Natural killer cell treated with Interleukin-12 subunit alpha and Interleukin-12 subunit beta and Interleukin-15 and Interleukin-18, amount 100 ng/mL, for 72 hours (primary cell): Measurements from ENCODE around the gene CYREN. TPM values are rescaled to one million over a fixed set of nuclear protein-coding genes. Genes with fewer than 3 reads are reported as not detected.
"Not testable (repeated sequence)": the region's sequence is repeated elsewhere in the genome, so short reads cannot be mapped to it uniquely, and the experiment has no call there.

Source experiments
- ATAC-seq, 2 donors: fragments of 150-1000 bp; cut with Tn5 transposase in 1 of 2; sonication (Bioruptor Pico), chemical (Tn5 transposase) in 1 of 2; 2 replicates each; pipeline ENCODE4 v1.10.0; 2021
- DNase-seq: peaks from one replicate; pipeline ENCODE4 v3.0.0; 2022; ENCODE audit warnings: low spot score
- H3K27ac Mint-ChIP-seq, 2 donors: 1 replicate in 1 of 2; 2 replicates in 1 of 2; pipeline ENCODE4 v1.8.0; 2022; ENCODE audit warnings: mixed read lengths in 2 of 2, mild to moderate bottlenecking in 1 of 2, moderate library complexity in 1 of 2
- H3K27me3 Mint-ChIP-seq, 2 donors: 1 replicate in 1 of 2; 2 replicates in 1 of 2; pipeline ENCODE4 v1.8.0; 2022; ENCODE audit warnings: mixed read lengths in 2 of 2
- H3K36me3 Mint-ChIP-seq: one replicate; pipeline ENCODE4 v1.8.0; 2022; ENCODE audit warnings: mixed read lengths
- H3K4me1 Mint-ChIP-seq, 2 donors: 1 replicate in 1 of 2; 2 replicates in 1 of 2; pipeline ENCODE4 v1.8.0; 2022; ENCODE audit warnings: low read depth in 2 of 2, mixed read lengths in 2 of 2, mild to moderate bottlenecking in 1 of 2
- H3K4me3 Mint-ChIP-seq: one replicate; pipeline ENCODE4 v1.8.0; 2022; ENCODE audit warnings: mixed read lengths
- H3K9me3 Mint-ChIP-seq: 2 replicates; pipeline ENCODE4 v1.8.0; 2022; ENCODE audit warnings: mixed read lengths
- total RNA-seq, 2 donors: library from RNA; stranded (reverse); gene quantifications; one replicate each; pipeline ENCODE4 v1.2.3, GENCODE V29; 2022

Gene CYREN
- total RNA-seq, 2 donors from 2014 or later, result 47.2 to 68.5 TPM

DNA sequence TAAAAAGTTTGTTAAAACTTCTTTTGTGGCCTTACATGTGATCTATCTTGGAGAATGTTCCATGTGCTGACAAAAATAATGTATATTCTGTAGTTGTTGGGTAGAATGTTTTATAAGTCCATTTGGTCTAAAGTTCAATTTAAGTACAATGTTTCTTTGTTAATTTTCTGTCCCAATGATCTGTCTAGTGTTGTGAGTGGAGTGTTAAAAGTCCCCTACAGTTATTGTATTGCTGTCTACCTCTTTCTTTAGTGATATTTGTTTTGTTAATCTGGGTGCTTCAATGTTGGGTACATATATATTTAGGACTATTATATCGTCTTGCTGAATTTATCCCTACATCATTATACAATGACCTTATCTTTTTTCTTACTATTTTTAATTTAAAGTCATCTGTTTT lies 15.8 kb downstream of the CYREN start:
- DNase-seq, result no peak
- H3K36me3 Mint-ChIP-seq, result peaks cover 57% of the 10 kb centered on the region
- H3K27me3 Mint-ChIP-seq, result no peaks in the 10 kb centered on the region
- H3K27ac Mint-ChIP-seq, result no peak overlapping the region
- no peak for ATAC-seq
- peaks cover 50 to 70% of the 10 kb centered on the region in 2 donors for H3K4me1 Mint-ChIP-seq
- H3K9me3 Mint-ChIP-seq, result peaks cover 32% of the 10 kb centered on the region
- no peak overlapping the region for H3K4me3 Mint-ChIP-seq

DNA sequence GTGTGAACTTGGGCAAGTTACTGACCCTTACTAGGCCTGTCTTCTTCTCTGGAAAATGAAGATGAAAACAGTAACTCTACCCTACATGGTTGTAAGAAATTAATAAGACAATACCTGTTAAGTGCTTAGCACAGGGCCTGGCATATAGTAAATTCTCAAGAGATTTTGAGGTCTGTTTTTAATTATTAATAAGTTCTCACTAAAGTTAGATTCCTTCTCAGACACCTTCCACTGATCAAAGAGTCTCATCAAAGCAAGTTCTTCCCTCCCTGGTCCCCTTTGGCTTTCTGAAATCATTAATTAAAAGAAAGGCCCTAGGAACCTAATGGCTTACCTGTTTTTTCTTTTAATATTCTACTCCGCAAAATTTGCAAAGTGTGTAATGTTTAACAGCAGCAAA lies 18.1 kb downstream of the CYREN start:
- Mint-ChIP-seq H3K36me3 (peaks cover 50% of the 10 kb centered on the region), H3K27me3 (no peaks in the 10 kb centered on the region), H3K9me3 (peaks cover 29% of the 10 kb centered on the region), H3K4me3 (no peak overlapping the region), H3K27ac (no peak overlapping the region), H3K4me1 (peaks cover 59 to 75% of the 10 kb centered on the region in 2 donors)
- no peak for DNase-seq
- ATAC-seq, result no peak

DNA sequence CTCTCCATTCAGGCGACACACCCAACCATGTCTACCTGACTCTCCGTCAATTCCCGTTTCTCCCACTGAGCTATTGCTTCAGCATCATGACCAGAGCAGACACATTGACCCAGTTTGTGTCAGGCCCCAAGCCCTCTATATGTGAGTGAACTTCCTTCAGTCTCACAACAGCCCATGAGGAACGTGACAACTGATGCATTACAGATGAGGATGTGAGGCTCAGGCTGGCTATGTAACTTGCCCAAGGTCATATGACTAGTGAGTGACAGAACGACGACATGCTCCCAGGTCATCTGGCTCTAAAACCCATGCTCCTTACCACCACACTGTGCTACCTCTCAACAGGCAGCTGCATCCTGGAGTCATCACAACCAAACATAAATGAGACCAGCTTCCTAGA lies 19.0 kb downstream of the CYREN start:
- peaks cover 43% of the 10 kb centered on the region for H3K36me3 Mint-ChIP-seq
- peak overlapping the region; percentile 81 for H3K4me3 Mint-ChIP-seq
- peaks cover 23% of the 10 kb centered on the region for H3K9me3 Mint-ChIP-seq
- ATAC-seq (no peak), DNase-seq (no peak)
- H3K4me1 Mint-ChIP-seq, result peaks cover 57 to 75% of the 10 kb centered on the region in 2 donors
- H3K27me3 Mint-ChIP-seq, result no peaks in the 10 kb centered on the region
- peak overlapping the region; percentile 85 to 99 for H3K27ac Mint-ChIP-seq

DNA sequence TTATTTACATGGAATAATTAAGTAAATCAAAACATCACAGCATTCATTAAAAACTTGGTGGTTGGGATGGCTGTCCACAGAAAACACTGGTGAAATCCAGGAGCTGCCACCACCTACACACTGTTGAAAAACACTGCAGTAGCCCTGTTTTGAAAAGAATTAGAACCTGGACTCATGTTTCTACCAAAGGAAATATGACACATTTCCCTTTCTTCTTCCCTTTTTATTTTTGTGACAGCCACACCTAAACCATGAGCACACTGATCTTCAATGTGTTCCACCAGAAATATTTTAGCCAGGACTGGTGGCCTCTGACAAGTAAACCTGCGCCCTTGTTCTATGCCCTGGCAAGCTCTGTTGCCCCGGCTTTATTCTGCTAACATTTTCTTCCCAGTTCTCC lies 19.4 kb downstream of the CYREN start:
- DNase-seq (no peak), ATAC-seq (no peak)
- Mint-ChIP-seq H3K36me3 (peaks cover 38% of the 10 kb centered on the region), H3K9me3 (peaks cover 19% of the 10 kb centered on the region), H3K27me3 (no peaks in the 10 kb centered on the region), H3K4me1 (peaks cover 58 to 75% of the 10 kb centered on the region in 2 donors), H3K4me3 (peak overlapping the region; percentile 81), H3K27ac (peak overlapping the region; percentile 85 to 99)

DNA sequence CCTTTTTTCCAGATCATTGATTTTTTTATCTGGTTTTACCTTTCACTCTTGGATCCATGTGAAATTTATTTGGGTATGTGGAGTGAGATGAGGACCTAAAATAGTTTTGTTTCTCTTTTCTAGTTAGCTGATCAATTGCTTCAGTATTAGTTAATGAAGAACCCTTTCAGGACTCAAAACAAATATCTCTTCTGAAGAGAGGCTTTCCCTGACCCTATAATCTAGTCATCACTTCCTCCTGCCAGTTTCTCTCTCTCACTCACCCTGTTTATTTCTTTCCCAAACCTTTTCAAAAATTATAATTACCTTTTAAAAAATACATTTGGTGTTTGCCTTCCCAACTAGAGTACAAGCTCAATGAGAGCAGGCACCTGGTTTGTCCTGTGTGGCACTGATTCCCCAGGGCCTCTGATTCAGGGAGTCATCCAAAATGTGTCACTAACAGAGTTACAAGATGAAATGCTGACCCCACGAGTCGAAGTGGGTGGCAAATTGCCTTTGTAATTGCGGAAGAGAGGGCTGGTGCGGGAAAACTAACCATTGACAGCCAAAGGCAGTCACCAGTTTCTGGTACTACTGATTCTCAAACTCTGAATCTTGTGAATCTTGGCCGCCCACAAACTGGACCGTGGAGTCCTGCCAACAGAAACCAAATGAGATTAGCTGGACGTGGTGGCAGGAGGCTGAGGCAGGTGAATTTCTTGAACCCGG lies 20.3 kb downstream of the CYREN start:
- H3K27me3 Mint-ChIP-seq, result no peaks in the 10 kb centered on the region
- peak overlapping the region; percentile 95 to 99 for H3K27ac Mint-ChIP-seq
- peaks cover 61 to 76% of the 10 kb centered on the region in 2 donors for H3K4me1 Mint-ChIP-seq
- peak overlapping the region; percentile 93 for H3K4me3 Mint-ChIP-seq
- H3K9me3 Mint-ChIP-seq, result peaks cover 16% of the 10 kb centered on the region
- peaks cover 31% of the 10 kb centered on the region for H3K36me3 Mint-ChIP-seq
- DNase-seq, result no peak
- no peak for ATAC-seq

DNA sequence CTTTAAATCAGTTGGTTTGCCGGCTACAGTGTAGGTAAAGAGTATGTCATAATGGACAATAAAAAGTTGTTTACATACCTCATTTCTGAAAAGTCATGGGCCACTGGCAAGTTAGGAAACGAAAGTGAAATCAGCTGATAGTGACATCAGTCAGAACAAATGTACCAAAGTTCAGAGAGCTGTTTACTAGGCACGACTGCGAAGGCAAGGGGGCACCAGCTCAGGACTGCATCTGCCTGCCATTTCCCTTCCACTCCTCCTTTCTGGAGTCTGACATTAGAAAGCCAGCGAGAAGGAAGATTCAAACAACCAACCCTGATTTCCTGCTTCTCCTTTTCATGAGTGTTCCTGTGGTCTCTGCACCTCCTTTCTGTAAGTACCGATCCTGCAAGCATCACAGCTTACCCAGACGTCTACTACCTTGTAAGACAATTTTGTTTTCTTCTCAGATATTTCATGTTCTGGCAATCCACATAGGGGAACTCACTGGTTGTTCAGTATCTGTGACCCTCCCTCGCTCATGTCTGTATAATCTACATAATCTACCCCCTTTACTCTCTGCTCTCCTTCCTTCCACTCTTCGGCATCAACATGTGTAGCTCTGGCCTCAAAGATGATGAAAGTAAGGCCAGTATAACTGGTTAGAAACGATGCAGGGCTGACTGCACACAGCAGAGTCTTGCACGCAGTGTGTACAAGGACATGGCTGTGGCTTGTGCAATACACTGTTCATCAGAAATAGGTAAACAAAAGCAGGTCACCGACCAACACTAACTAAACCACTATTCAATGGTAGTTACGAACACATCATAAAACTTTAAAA lies 22.4 kb downstream of the CYREN start, which contains the start of gene TMEM140:
Gene TMEM140, plus strand, starts transcription at position 174 of the 823 bp plus-strand sequence. CDS start 16,370 bp downstream, outside the sequence.
- peaks cover 52 to 59% of the 10 kb centered on the region in 2 donors for H3K4me1 Mint-ChIP-seq
- peaks cover 4% of the 10 kb centered on the region for H3K9me3 Mint-ChIP-seq
- peak within 1 kb of the TSS; percentile 93 for H3K4me3 Mint-ChIP-seq
- peaks cover 13% of the 10 kb centered on the region for H3K36me3 Mint-ChIP-seq
- no peak for DNase-seq
- H3K27ac Mint-ChIP-seq, result peak within 1 kb of the TSS; percentile 95 to 99
- peak; percentile 90 to 91 for ATAC-seq
- no peaks in the 10 kb centered on the region for H3K27me3 Mint-ChIP-seq

DNA sequence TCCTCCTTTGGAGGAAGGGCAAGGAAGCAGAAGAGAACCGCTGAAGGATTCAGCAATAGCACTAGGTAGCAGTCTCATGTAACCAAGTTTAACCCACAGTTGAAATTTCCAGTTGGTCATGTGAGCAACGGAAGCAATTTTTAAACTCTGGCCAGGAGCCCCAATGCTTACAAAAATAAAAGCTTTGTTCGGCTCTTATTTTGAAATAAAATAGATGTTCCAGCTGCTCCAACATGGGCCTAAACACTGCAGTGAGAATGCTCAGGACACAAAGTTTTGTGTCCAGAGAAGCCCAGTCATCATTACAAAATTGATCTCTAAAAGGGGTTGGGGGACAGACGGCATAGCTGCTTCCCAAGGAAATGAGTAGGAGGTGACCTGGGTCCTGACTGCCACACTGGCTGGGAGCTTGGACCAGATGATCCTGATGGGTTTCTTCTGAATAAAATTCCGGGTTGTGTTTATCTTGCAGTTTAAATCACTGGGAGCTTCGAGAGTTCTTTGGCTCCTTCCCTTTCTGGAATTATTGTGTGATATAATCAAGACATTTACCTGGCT lies 23.1 kb downstream of the CYREN start:
- Mint-ChIP-seq H3K36me3 (peaks cover 6% of the 10 kb centered on the region), H3K27me3 (no peaks in the 10 kb centered on the region), H3K27ac (peak overlapping the region; percentile 95 to 99), H3K9me3 (no peaks in the 10 kb centered on the region), H3K4me1 (peaks cover 47 to 59% of the 10 kb centered on the region in 2 donors), H3K4me3 (peak overlapping the region; percentile 93)
- ATAC-seq, result peak; percentile 21
- no peak for DNase-seq

DNA sequence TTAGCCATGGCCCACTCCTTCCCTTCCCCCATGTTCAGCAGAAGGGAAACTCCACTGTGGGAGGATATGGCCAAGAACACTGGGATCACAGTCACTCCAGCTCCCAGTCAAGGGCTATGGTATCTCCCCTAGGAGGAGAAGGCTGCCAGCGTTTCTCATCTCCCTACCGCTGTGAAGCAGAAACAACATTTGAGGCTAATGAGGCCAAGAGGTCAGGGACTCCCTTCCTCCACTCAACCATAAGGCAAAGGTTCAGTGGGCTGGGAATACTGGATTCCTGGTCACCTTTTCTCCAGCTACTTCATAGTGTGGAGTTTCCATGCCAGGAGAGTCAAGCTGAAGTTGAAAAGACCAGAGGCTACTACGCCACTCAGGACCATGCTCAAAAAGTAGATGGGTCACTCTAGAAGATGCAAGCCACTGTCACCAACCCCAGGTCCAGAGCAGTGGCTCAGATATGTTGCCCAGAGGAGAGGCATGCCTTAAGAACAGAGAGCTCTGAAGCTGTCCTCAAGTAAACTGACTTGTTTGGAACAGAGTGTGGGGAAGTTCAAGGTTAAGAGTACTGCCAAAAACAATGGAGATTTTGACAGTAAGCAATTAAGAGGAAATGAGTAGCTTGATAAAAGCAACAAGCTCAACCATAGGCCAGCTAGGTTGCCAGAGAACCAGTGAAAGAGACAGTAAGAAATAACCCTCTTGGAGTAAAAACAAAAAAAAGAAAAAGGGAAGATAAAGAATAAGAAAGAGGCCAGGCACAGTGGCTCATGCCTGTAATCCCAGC lies 26.4 kb downstream of the CYREN start:
- peaks cover 7% of the 10 kb centered on the region for H3K36me3 Mint-ChIP-seq
- ATAC-seq (no peak), DNase-seq (no peak)
- H3K27ac Mint-ChIP-seq, result no peak overlapping the region
- no peak overlapping the region for H3K4me3 Mint-ChIP-seq
- H3K4me1 Mint-ChIP-seq, result peaks cover 29 to 34% of the 10 kb centered on the region in 2 donors
- no peaks in the 10 kb centered on the region for H3K27me3 Mint-ChIP-seq
- H3K9me3 Mint-ChIP-seq, result no peaks in the 10 kb centered on the region

DNA sequence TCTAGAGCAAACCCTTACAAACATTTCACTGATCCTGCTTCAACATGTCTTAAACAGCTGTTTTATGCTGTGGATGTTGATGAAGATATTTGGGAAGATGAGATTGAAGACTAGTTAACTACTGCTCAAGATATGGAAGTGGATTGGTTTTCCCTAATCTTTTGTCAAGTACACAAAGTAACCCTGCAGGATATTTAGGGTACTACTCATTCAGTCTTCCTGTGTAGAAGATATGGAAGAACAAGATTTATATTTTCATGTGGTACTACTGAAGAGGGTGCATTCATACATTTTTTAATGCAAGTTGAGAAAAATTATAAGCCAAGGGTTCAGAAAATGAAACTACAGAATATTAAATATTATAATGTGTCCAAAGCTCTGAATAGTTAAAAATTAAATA lies 40.9 kb downstream of the CYREN start:
- H3K9me3 Mint-ChIP-seq, result peaks cover 9% of the 10 kb centered on the region
- DNase-seq (no peak), ATAC-seq (no peak)
- peaks cover 23% of the 10 kb centered on the region for H3K36me3 Mint-ChIP-seq
- peaks cover 4 to 5% of the 10 kb centered on the region in 2 donors for H3K4me1 Mint-ChIP-seq
- no peaks in the 10 kb centered on the region for H3K27me3 Mint-ChIP-seq
- no peak overlapping the region for H3K4me3 Mint-ChIP-seq
- no peak overlapping the region for H3K27ac Mint-ChIP-seq

DNA sequence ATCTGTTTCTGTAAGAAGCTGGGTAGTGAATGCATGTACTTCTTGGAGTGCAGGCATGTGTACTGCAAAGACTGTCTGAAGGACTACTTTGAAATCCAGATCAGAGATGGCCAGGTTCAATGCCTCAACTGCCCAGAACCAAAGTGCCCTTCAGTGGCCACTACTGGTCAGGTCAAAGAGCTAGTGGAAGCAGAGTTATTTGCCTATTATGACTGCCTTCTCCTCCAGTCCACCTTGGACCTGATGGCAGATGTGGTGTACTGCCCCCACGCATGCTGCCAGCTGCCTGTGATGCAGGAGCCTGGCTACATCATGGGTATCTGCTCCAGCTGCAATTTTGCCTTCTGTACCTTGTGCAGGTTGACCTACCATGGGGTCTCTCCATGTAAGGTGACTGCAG lies 41.6 kb downstream of the CYREN start:
- Mint-ChIP-seq H3K27me3 (no peaks in the 10 kb centered on the region), H3K4me1 (peaks cover 5 to 6% of the 10 kb centered on the region in 2 donors), H3K4me3 (no peak overlapping the region), H3K36me3 (peaks cover 24% of the 10 kb centered on the region), H3K27ac (no peak overlapping the region), H3K9me3 (peaks cover 9% of the 10 kb centered on the region)
- ATAC-seq (no peak), DNase-seq (no peak)

DNA sequence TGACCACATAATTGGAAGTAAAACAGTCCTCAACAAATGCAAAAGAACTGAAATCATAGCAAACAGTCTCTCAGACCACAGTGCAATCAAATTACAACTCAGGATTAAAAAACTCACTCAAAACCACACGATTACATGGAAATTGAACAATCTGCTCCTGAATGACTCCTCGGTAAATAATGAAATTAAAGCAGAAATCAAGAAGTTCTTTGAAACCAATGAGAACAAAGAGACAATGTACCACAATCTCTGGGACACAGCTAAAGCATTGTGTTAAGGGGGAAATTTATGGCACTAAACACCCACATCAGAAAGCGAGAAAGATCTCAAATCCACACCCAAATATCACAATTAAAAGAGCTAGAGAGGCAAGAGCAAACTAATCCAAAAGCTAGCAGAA lies 45.9 kb downstream of the CYREN start:
- not testable (repeated sequence) for H3K27me3 Mint-ChIP-seq

DNA sequence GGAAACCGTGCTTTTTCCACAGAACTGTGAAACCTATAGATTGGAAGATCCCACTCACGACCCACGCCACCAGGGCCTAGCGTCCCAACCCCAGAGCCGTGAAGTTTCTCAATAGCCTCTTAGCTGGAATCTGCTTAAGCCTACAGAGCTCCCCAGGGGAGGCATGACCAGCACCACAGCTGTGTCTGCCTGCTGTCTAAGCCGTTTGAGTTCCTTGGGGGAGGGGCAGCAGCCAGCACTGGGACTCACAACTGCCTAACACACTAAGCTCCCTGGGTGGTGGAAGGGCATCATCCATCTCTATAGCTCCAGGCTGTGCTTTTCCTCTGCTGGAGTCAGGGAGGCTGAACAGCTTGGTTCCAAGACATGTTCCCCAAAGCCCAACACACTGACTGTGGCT lies 48.6 kb downstream of the CYREN start:
- Mint-ChIP-seq H3K9me3 (peaks cover 10% of the 10 kb centered on the region), H3K4me3 (no peak overlapping the region), H3K27me3 (no peaks in the 10 kb centered on the region), H3K27ac (no peak overlapping the region), H3K4me1 (peaks cover 5 to 6% of the 10 kb centered on the region in 2 donors), H3K36me3 (peaks cover 24% of the 10 kb centered on the region)
- DNase-seq (no peak), ATAC-seq (no peak)

More for the DNA sequence above, 45.9 kb downstream of the CYREN start:
- not testable (repeated sequence) for H3K4me3 Mint-ChIP-seq, H3K27ac Mint-ChIP-seq, DNase-seq, H3K4me1 Mint-ChIP-seq, ATAC-seq
- Mint-ChIP-seq H3K9me3 (peaks cover 10% of the 10 kb centered on the region), H3K36me3 (peaks cover 23% of the 10 kb centered on the region)

DNA sequence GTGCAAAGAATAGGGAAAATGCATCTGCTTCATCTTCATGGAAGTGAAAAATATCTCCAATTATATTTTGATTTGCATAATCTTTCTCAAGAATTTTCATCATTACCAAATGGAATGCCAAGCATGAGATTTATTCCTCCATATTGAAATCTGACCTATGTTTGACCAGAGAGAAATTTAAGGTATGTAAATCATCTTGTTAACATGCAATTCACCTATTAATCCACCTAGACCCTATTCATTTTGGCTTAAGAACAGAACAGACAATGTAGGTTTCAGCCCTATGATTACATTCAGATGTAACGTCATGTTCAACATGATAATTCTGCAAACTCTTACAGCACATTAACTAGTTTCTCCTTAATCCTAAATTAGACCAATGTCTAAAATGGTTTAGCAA lies 53.4 kb downstream of the CYREN start:
- peaks cover 12% of the 10 kb centered on the region for H3K36me3 Mint-ChIP-seq
- H3K4me3 Mint-ChIP-seq, result no peak overlapping the region
- H3K4me1 Mint-ChIP-seq, result no peaks in the 10 kb centered on the region
- no peaks in the 10 kb centered on the region for H3K27me3 Mint-ChIP-seq
- ATAC-seq (no peak), DNase-seq (no peak)
- peaks cover 9% of the 10 kb centered on the region for H3K9me3 Mint-ChIP-seq
- H3K27ac Mint-ChIP-seq, result no peak overlapping the region
